ENCODE results near the gene EXOC3L2.

DNA sequence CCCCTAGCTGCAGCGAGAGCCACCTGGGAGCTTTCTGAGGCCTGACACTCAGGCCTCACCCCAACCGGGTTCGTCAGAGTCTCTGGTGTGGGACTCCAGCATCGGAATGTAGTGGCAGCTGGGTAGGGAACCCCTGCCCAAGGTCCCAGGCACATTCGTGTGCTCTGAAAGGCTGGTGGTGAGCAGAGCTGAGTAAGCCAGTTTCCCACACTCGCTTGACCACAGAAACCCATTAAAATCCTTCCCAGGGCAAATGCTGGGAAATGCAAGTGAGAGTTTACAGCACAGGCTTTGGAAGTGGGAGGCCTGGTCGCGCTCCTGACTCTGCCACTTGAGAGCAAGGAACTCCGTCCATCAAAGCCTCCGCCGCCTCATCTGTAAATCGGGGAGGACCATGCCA, 71.4 kb downstream of the EXOC3L2 start:
- no peak for TF ChIP-seq FOXM1 (IDR thresholded peaks at IDR 0.05; ENCODE audit: low read depth)
- TF ChIP-seq, protein P1, sequence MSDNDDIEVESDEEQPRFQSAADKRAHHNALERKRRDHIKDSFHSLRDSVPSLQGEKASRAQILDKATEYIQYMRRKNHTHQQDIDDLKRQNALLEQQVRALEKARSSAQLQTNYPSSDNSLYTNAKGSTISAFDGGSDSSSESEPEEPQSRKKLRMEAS (IDR thresholded peaks at IDR 0.05; ENCODE audit: low read depth) = no peak
- TF ChIP-seq, protein P2, sequence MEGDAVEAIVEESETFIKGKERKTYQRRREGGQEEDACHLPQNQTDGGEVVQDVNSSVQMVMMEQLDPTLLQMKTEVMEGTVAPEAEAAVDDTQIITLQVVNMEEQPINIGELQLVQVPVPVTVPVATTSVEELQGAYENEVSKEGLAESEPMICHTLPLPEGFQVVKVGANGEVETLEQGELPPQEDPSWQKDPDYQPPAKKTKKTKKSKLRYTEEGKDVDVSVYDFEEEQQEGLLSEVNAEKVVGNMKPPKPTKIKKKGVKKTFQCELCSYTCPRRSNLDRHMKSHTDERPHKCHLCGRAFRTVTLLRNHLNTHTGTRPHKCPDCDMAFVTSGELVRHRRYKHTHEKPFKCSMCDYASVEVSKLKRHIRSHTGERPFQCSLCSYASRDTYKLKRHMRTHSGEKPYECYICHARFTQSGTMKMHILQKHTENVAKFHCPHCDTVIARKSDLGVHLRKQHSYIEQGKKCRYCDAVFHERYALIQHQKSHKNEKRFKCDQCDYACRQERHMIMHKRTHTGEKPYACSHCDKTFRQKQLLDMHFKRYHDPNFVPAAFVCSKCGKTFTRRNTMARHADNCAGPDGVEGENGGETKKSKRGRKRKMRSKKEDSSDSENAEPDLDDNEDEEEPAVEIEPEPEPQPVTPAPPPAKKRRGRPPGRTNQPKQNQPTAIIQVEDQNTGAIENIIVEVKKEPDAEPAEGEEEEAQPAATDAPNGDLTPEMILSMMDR (IDR thresholded peaks at IDR 0.05) = no peak
- no peak for TF ChIP-seq NFIC (IDR thresholded peaks at IDR 0.05; ENCODE audit: borderline replicate concordance)
- no peak for TF ChIP-seq RXRA (IDR thresholded peaks at IDR 0.05; ENCODE audit: borderline replicate concordance, low read depth)
- TF ChIP-seq EP300 (IDR thresholded peaks at IDR 0.05; ENCODE audit: borderline replicate concordance in 1 of 2, low read depth in 1 of 2, low read length in 1 of 2) = no peak
- no peak for TF ChIP-seq YY1 (IDR thresholded peaks at IDR 0.05; ENCODE audit: low read depth)
- no peak for TF ChIP-seq EZH2phosphoT487 (IDR thresholded peaks at IDR 0.05; ENCODE audit: borderline replicate concordance, low read depth)
- no peak for TF ChIP-seq GATA2 (CRISPR knock-in tag; IDR thresholded peaks at IDR 0.05)
- TF ChIP-seq, protein P3, sequence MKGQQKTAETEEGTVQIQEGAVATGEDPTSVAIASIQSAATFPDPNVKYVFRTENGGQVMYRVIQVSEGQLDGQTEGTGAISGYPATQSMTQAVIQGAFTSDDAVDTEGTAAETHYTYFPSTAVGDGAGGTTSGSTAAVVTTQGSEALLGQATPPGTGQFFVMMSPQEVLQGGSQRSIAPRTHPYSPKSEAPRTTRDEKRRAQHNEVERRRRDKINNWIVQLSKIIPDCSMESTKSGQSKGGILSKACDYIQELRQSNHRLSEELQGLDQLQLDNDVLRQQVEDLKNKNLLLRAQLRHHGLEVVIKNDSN (IDR thresholded peaks at IDR 0.05; ENCODE audit: borderline replicate concordance, low read depth) = no peak
